DOHH2 (cell line): Measurements from ENCODE around the gene NT5C1A.

ENCODE experiments used
- EZH2phosphoT487 ChIP-seq: fragments of 200-600 bp; sonication (generic); IDR thresholded peaks from 2 replicates; pipeline ENCODE4 v1.6.1; 2017; ENCODE audit warnings: borderline replicate concordance, mild to moderate bottlenecking, antibody characterized with exemption, low read length, moderate library complexity, mixed read lengths
- TF ChIP-seq, protein P1 (sequence below): fragments of 200-600 bp; sonication (generic); IDR thresholded peaks from one replicate; pipeline ENCODE4 v1.5.1; 2014; ENCODE audit warnings: antibody characterized with exemption, mild to moderate bottlenecking, low read depth, low read length; ENCODE audit not compliant: poor library complexity, severe bottlenecking

DNA sequence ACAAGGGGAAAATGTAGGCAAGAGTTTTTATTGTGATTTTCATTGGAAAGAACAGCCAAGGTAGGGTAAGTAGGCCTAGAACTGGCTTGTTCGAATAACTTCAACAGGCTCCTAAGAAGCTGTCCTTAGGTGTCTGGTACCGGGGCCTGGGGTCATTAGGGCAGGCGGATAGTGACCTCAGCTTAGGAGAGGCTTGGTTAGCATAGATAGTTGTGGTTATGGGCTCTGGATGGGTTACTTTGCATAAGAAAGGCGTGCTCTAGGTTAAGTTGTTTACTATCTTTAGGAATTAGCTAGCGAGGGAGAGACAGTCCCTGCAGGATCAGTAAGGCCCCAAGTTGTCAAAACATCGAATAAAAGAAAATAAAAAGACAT lies 40.0 kb upstream of the NT5C1A start:
- no peak for TF ChIP-seq EZH2phosphoT487
- TF ChIP-seq, protein P1, sequence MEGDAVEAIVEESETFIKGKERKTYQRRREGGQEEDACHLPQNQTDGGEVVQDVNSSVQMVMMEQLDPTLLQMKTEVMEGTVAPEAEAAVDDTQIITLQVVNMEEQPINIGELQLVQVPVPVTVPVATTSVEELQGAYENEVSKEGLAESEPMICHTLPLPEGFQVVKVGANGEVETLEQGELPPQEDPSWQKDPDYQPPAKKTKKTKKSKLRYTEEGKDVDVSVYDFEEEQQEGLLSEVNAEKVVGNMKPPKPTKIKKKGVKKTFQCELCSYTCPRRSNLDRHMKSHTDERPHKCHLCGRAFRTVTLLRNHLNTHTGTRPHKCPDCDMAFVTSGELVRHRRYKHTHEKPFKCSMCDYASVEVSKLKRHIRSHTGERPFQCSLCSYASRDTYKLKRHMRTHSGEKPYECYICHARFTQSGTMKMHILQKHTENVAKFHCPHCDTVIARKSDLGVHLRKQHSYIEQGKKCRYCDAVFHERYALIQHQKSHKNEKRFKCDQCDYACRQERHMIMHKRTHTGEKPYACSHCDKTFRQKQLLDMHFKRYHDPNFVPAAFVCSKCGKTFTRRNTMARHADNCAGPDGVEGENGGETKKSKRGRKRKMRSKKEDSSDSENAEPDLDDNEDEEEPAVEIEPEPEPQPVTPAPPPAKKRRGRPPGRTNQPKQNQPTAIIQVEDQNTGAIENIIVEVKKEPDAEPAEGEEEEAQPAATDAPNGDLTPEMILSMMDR = no peak
